GM19193 (cell line): ENCODE data around the gene PPIB.
A peak's percentile ranks its signal among the peaks of the same experiment; 100 is the strongest.

Source experiments
- POLR2A ChIP-seq: IDR thresholded peaks from 4 replicates; pipeline ENCODE4 v1.6.1; 2011; ENCODE audit not compliant: insufficient read depth, insufficient read length; ENCODE audit errors: extremely low read depth

Gene PPIB

DNA sequence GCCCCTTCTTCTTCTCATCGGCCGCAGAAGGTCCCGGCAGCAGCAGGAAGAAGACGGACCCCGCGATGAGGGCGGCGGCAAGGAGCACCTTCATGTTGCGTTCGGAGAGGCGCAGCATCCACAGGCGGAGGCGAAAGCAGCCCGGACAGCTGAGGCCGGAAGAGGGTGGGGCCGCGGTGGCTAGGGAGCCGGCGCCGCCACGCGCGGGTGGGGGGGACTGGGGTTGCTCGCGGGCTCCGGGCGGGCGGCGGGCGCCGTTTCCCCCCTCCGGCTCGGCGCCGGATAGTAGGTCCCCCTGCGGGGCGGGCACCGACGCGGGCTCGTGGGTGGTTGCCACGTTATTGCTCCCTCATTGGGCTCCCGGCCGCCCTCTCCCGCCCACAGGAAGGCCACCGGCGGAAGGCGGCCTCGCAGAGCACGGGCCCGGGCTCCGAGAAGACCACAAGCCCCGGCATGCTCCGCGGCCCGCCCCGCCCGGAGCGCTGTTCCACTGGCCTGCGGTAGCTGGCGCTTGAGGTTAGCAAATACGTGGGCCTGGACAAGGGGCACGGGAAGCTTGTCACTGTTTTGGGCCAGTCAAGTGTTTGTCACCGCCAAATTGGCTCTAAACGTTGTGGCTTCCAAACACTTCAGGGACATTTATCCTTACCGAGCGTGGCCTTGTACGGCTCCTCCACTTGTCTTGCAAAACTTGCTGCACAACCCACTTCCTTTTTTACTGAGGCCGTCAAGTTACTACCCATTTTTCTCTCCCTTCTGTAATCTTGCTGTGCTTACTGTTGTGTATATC lies at the start of gene PPIB:
Gene PPIB (minus strand): TSS at position 154 of the 790 bp plus-strand sequence. CDS start 36 bp downstream, at position 118.
- peak; percentile 97 for TF ChIP-seq POLR2A

- TF ChIP-seq POLR2A: no peak
Observed at GRCh38 chr15:64211696-64212095, 48.9 kb upstream of the PPIB start.

DNA sequence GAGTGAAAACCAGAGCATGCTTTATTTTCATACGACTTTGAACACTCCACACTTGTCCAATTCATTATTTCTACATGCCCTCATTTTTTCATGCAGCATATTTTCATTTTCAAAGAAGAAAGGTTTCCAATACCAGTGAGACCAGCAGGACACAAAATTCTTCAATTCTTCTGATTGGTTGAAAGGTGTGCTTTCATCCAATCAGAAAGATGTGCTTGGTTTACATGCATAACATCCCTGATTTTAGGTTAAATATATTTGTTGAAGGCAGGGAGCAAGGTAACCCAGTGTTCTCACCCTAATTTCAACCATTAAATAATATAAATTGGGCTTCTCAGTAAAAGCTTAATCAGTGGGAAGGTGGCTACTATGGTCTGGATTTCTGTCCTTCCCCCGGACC lies 47.5 kb upstream of the PPIB start:
- no peak for TF ChIP-seq POLR2A

DNA sequence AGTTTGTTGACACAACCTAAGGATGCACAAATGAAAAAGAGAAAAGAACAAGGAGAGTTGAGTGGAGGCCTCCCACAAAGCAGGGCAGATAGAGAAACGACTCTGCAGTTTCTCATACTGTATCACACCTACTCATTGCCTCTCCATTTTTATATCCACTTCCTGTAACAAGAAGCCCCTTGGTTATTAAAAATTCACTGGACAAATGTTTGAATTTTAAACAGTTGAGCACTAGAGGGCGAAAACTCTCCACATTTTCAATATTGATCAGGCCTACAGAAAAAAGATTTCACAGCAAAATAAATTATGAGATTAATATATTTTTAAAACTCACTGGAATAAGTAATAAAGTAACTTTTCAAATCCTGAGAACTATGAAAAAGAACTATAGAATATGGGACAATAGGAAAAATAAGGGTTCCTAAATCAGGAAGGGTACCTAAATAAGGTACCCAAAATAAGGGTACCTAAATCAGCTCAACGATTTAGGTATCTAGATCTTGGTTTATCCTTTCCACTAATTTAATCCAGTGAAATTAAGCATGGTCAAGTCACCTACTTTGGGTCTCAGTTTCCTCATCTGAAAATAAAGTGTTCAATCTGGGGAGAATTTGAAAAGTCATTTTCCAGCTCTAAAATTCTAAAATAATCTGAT lies 47.0 kb upstream of the PPIB start:
- no peak for TF ChIP-seq POLR2A

- TF ChIP-seq POLR2A: no peak
Observed at GRCh38 chr15:64205202-64205601, 42.4 kb upstream of the PPIB start.

DNA sequence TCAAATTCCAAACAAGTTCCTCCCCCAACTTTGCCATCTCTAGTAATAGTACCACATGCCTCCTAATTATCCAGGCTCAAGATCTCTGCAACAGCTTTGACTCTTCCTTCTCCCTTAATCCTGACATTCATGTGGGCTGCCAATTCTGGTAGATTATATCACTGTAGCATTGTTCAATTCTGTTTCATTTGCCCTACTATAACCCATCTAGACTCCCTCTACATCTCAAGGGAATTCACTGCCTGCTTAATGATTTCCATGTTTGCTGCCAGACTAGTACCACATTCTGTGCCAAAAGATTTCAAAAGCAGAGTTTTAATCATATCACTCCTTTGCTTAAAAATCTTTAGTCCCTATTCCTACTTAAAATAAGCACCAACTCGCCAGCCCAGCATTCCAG lies 34.6 kb upstream of the PPIB start:
- no peak for TF ChIP-seq POLR2A

GRCh38 chr15:64193971-64194370 lies 31.1 kb upstream of the PPIB start:
- no peak for TF ChIP-seq POLR2A

DNA sequence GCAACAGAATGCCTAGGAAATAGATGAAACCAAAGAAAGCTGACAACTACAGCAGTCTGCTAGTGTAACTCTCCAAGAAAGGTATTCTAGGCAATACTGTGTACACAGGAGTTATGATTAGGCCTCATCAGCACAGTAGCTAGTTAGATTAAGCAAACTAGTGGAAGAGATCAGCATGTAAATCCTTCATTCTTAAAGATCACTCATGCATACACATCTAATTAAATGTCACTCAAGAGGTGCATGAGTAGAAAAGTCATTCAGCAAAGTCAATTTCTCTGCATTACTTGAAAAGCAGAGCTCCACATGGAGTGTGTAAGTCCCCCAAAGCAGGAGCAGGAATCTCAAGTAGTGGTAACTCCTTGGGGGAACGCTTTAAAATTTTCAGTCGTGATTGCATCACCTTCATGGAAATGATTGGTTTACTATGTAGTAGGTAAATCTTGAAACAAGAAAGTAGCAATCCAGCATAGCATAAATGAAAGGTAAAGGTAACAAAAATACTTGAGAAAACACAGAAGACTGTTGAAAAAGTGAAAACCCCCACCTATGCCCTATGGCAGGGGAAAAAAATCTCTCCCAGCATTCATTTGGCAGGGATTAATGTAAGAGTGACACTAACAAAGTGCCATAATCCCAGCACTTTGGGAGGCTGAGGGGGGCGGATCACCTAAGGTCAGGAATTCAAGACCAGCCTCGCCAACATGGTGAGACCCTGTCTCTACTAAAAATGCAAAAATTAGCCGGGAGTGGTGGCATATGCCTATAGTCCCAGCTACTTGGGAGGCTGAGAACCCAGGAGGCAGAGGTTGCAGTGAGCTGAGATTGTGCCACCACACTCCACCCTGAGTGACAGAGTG lies 29.4 kb upstream of the PPIB start:
- TF ChIP-seq POLR2A: no peak

GRCh38 chr15:64187396-64188191 lies 24.8 kb upstream of the PPIB start:
- no peak for TF ChIP-seq POLR2A

- TF ChIP-seq POLR2A: no peak
Observed at GRCh38 chr15:64185146-64185911, 22.5 kb upstream of the PPIB start.

DNA sequence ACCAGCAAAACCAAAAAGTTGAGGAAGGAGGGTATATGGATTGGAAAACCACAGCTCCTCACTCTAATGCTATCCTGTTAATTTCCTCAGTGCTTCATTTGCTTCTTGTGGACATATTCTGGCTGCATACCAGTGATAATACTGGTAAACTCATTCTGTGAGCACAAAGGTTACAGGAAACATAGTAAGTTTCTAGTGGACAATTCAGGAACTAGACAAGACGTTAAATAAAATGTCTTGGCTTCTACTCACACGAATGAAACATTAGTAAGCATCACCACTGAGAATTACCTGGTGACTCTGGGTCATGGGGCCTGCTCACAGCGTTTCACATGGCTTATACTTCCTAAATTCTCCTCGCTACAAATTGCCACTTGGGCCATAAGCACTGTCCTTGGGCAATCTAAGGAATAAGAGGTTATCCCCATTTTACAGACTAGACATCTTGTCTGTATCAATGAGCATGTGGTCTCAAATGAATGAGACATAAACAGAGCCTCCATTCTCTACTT lies 20.1 kb upstream of the PPIB start:
- no peak for TF ChIP-seq POLR2A

- TF ChIP-seq POLR2A: no peak
Observed at GRCh38 chr15:64180235-64180824, 17.5 kb upstream of the PPIB start.

DNA sequence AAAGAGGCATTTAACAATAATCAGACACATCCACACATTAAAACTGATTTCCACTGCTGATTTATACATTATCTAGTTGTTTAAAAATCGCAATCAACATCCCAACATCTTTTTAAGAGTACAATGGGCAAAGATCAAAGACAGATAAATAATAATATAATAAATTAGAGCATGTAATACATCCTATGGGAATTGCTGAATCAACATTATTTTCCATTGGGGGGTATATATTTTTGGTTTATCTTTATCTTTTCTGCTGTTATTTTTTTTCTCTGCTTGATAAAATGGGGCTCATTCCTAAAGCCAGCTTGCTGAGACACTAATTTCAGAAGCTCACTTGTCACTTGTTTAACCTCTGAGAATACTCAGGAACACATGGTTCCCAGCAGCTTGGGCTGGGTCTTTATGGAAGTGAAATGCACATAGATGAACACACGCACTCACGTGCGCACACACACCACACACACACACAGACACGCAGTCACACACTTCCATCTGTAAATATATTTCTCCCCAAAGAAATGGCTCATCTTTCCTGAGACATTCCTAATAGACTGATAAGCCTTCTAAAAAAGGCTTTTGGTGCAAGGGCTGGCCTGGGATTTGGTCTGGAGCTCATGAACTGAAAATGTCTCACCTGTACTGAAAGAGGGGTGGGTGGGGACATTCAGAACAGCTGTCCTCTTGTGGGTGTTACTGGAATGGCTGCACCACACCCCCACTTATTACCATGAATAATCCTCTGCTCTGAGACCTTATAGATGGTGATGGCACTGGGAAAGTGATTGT lies 3.5 kb upstream of the PPIB start:
- no peak for TF ChIP-seq POLR2A

DNA sequence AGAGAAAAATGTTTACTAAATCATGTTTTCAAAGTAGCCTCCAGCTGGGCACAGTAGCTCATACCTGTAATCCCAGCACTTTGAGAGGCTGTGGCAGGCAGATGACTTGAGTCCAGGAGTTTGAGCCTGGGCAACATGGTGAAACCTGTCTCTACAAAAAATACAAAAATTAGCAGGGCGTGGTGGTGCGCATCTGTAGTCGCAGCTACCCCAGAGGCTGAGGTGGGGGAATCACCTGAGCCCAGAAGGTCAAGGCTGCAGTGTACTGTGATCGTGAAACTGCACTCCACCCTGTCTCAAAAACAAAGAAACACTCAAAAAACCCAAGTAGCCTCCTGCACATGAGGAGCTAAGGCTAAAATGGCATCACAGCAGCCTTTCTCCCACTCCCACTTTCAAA lies 1.6 kb upstream of the PPIB start:
- no peak for TF ChIP-seq POLR2A
